LNCAP (cell line): ENCODE measurements around the gene SPOCD1.

Experiments
- CTCF ChIP-seq: fragments of 450-650 bp; IDR thresholded peaks from 2 replicates; pipeline ENCODE4 v1.5.1; 2017; ENCODE audit warnings: mild to moderate bottlenecking

SPOCD1 gene

GRCh38 chr1:31787786-31788137 lies 28.1 kb downstream of the SPOCD1 start:
- TF ChIP-seq CTCF, result no peak

- TF ChIP-seq CTCF, result no peak
These were observed 28.6 kb downstream of the SPOCD1 start for GRCh38 chr1:31787261-31787660.

DNA sequence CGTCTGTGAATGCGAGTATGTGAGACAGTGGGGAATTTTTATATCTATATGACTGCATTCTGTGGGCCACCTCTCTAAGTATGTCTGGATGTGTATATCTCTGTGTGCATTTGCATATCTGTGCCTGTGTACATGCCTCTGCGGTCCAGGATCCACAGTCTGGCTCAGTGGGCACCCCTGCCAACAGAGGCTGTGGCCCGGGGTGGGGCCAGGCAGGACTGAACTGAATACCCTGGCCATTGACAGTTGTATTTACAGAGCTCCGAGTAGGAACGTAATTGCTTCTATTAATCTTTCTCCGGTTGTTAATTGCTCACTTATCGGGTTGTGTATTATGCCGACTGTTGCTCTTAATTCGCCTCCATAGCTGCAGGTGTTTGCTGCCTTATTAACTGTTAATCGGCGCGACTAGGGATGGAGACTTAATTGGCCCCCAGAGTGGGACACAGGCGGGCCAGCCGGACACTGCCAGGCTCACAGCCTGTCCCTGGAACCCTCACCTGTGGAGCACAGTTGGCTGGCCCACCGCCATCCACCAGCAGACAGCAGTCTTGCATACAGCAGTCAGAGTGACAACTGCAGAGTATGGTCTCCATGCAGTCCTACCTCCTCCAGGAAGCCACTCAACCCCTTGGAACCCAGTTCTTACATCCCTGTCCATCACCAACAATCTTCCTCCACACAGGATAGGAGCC lies 29.3 kb downstream of the SPOCD1 start:
- TF ChIP-seq CTCF, result no peak

- no peak for TF ChIP-seq CTCF
These were observed 29.9 kb downstream of the SPOCD1 start for GRCh38 chr1:31785947-31786290.

- TF ChIP-seq CTCF, result no peak
These were observed 30.5 kb downstream of the SPOCD1 start for GRCh38 chr1:31785020-31785946.

DNA sequence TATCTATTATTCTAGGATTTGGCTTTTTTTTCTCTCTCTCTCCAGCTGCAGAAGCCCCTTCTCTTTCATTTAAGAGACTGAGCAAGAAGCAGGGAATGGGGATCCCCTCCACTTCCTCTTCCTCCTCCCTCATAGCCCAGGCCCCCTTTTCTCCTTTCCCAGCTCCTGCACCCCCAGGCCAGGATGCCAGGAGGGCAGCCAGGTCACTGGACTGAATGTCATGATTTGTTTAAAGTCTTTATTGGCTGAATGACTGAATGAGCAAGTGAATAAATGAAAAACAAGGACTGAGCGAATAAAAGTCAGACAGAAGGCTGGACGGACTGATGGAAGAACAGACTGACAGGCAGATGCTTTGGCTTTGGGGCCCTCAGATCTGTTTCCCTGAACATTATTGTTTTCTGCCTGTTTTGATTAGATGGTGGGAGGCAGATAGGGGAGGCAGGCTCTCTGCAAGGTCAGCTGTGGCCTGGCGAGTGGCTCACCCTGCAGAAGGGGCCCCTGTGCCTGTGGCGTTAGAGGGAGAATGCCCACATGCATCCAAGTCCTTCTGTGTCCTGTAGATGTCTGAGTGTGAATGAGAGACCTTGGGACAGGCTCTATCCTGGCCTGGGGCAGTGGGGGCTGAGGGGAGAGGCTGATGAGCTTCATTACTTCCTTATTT lies 31.3 kb downstream of the SPOCD1 start:
- TF ChIP-seq CTCF, result no peak

- TF ChIP-seq CTCF, result no peak
These were observed 32.0 kb downstream of the SPOCD1 start for GRCh38 chr1:31783846-31784245.
